Thyroid gland (tissue), 4 donors: ENCODE results near the gene CAMTA2. TPM values are rescaled to one million over a fixed set of nuclear protein-coding genes. Genes with fewer than 3 reads are reported as not detected.

Experiments
- DNase-seq, 2 donors: peaks; one replicate each; pipeline ENCODE4 v3.0.0-alpha.2; 2019
- H3K27ac ChIP-seq, 3 donors: fragments of 200-600 bp; sonication (generic); 1 replicate in 2 of 3; 2 replicates in 1 of 3; pipeline ENCODE4 v1.5.1; 2016 to 2019; ENCODE audit warnings: mild to moderate bottlenecking in 1 of 3, moderate library complexity in 1 of 3
- H3K27me3 ChIP-seq: fragments of 200-600 bp; sonication (generic); one replicate; pipeline ENCODE4 v1.5.1; 2019
- H3K36me3 ChIP-seq, 2 donors: fragments of 200-600 bp; sonication (generic); one replicate each; pipeline ENCODE4 v1.5.1; 2016 to 2019
- H3K4me1 ChIP-seq, 2 donors: fragments of 200-600 bp; sonication (generic); one replicate each; pipeline ENCODE4 v1.5.1; 2017 to 2019
- H3K4me3 ChIP-seq, 3 donors: fragments of 200-600 bp; sonication (generic); replicated peaks in 1 of 3; 1 replicate in 2 of 3; 2 replicates in 1 of 3; pipeline ENCODE4 v1.5.1; 2016; ENCODE audit warnings: mild to moderate bottlenecking in 1 of 3
- H3K9me3 ChIP-seq: fragments of 200-600 bp; sonication (generic); one replicate; pipeline ENCODE4 v1.5.1; 2017
- POLR2A ChIP-seq, 2 donors: fragments of 450-650 bp; IDR thresholded peaks; one replicate each; pipeline ENCODE4 v1.6.1; 2017; ENCODE audit warnings: antibody characterized with exemption in 2 of 2, mild to moderate bottlenecking in 2 of 2, moderate library complexity in 1 of 2
- WGBS, 2 donors: methylation state at CpG; one replicate each; pipeline ENCODE4 v1.1.5; 2017; 5-methylcytosine and 5-hydroxymethylcytosine counted together
- intact Hi-C: fragments of 100-400 bp; cut with DNase I; formaldehyde crosslinking; loops from one replicate; pipeline ENCODE4 v1.15.1; 2023
- total RNA-seq, 4 donors: library from RNA; depleted of rRNA; stranded (reverse); fragments of >200 nt; gene quantifications; one replicate each; pipeline ENCODE4 v1.2.3, GENCODE V29; 2016
- TF ChIP-seq, protein P1 (sequence below), 6 experiments: fragments of 200-600 bp in 3 of 6; fragments of 450-650 bp in 3 of 6; sonication (generic) in 3 of 6; IDR thresholded peaks; one replicate each; pipeline ENCODE4 v1.5.1; 2016 to 2019; ENCODE audit warnings: antibody characterized with exemption in 6 of 6, mild to moderate bottlenecking in 2 of 6, inconsistent platforms in 1 of 6, moderate library complexity in 1 of 6

CAMTA2 gene
- total RNA-seq, 4 donors from 2014 or later: 17.1 to 29.0 (median 20.4) TPM

- Histone ChIP-seq H3K27me3 (no peaks in the 10 kb centered on the region), H3K4me3 (no peak overlapping the region), H3K9me3 (no peaks in the 10 kb centered on the region), H3K27ac (no peak overlapping the region), H3K36me3 (peaks cover 33 to 44% of the 10 kb centered on the region in 2 donors), H3K4me1 (peaks cover 11 to 17% of the 10 kb centered on the region in 2 donors)
- TF ChIP-seq, protein P1, sequence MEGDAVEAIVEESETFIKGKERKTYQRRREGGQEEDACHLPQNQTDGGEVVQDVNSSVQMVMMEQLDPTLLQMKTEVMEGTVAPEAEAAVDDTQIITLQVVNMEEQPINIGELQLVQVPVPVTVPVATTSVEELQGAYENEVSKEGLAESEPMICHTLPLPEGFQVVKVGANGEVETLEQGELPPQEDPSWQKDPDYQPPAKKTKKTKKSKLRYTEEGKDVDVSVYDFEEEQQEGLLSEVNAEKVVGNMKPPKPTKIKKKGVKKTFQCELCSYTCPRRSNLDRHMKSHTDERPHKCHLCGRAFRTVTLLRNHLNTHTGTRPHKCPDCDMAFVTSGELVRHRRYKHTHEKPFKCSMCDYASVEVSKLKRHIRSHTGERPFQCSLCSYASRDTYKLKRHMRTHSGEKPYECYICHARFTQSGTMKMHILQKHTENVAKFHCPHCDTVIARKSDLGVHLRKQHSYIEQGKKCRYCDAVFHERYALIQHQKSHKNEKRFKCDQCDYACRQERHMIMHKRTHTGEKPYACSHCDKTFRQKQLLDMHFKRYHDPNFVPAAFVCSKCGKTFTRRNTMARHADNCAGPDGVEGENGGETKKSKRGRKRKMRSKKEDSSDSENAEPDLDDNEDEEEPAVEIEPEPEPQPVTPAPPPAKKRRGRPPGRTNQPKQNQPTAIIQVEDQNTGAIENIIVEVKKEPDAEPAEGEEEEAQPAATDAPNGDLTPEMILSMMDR (IDR thresholded peaks at IDR 0.05): no peak
- TF ChIP-seq POLR2A (IDR thresholded peaks at IDR 0.05): no peak
- 97 to 99% methylated on average over 4 of the region's 4 CpGs for WGBS, 2 donors
- intact Hi-C loops: no loop called here
- DNase-seq: no peak
These were observed 37.1 kb upstream of the CAMTA2 start for GRCh38 chr17:5024604-5025003.

DNA sequence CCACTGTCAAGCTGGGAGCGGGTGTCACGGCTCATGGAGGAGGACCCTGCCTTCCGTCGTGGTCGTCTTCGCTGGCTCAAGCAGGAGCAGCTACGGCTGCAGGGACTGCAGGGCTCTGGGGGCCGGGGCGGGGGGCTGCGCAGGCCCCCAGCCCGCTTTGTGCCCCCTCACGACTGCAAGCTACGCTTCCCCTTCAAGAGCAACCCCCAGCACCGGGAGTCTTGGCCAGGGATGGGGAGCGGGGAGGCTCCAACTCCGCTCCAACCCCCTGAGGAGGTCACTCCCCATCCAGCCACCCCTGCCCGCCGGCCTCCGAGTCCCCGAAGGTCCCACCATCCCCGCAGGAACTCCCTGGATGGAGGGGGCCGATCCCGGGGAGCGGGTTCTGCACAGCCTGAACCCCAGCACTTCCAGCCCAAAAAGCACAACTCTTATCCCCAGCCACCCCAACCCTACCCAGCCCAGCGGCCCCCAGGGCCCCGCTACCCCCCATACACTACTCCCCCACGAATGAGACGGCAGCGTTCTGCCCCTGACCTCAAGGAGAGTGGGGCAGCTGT, 36.2 kb upstream of the CAMTA2 start:
- no peak for DNase-seq
- H3K27me3 ChIP-seq: no peaks in the 10 kb centered on the region
- intact Hi-C loops: no loop called here
- TF ChIP-seq, protein P1 (IDR thresholded peaks at IDR 0.05): no peak
- no peak for TF ChIP-seq POLR2A (IDR thresholded peaks at IDR 0.05)
- H3K4me3 ChIP-seq: no peak overlapping the region
- H3K9me3 ChIP-seq: no peaks in the 10 kb centered on the region
- H3K27ac ChIP-seq: no peak overlapping the region
- H3K36me3 ChIP-seq: peaks cover 38 to 48% of the 10 kb centered on the region in 2 donors
- peaks cover 11 to 17% of the 10 kb centered on the region in 2 donors for H3K4me1 ChIP-seq
- 91 to 98% methylated on average over 13 to 19 of the region's 29 CpGs for WGBS, 2 donors

DNA sequence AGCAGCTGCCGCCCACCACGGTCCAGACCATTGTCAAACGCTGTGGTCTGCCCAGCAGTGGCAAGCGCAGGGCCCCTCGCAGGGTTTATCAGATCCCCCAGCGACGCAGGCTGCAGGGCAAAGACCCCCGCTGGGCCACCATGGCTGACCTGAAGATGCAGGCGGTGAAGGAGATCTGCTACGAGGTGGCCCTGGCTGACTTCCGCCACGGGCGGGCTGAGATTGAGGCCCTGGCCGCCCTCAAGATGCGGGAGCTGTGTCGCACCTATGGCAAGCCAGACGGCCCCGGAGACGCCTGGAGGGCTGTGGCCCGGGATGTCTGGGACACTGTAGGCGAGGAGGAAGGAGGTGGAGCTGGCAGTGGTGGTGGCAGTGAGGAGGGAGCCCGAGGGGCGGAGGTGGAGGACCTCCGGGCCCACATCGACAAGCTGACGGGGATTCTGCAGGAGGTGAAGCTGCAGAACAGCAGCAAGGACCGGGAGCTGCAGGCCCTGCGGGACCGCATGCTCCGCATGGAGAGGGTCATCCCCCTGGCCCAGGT, 34.8 kb upstream of the CAMTA2 start:
- H3K9me3 ChIP-seq: no peaks in the 10 kb centered on the region
- H3K27ac ChIP-seq: no peak overlapping the region
- DNase-seq: no peak
- peaks cover 38 to 55% of the 10 kb centered on the region in 2 donors for H3K36me3 ChIP-seq
- H3K27me3 ChIP-seq: no peaks in the 10 kb centered on the region
- 96 to 97% methylated on average over 23 to 25 of the region's 30 CpGs for WGBS, 2 donors
- intact Hi-C loops: no loop called here
- H3K4me3 ChIP-seq: no peak overlapping the region
- H3K4me1 ChIP-seq: peaks cover 11 to 17% of the 10 kb centered on the region in 2 donors
- TF ChIP-seq POLR2A (IDR thresholded peaks at IDR 0.05): no peak
- TF ChIP-seq, protein P1 (IDR thresholded peaks at IDR 0.05): no peak

DNA sequence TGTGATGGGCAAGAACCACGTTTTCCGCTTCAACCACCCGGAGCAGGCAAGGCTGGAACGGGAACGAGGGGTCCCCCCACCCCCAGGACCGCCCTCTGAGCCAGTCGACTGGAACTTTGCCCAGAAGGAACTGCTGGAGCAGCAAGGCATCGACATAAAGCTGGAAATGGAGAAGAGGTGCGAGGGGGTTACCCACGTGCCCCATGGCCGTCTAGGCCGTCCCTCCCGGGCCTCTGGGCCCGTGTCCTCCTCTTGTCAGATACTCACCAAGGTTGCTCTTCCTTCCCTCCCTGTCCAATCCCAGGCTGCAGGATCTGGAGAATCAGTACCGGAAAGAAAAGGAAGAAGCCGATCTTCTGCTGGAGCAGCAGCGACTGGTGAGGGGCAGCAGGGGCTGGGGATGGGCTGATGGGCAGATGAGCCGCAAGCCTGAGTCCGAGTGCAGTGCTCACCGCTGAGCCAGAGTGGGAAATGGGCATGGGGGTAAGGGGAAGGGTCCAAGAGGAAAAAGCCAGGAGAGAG, 33.1 kb upstream of the CAMTA2 start:
- no peak for DNase-seq
- Histone ChIP-seq H3K9me3 (no peaks in the 10 kb centered on the region), H3K27ac (no peak overlapping the region), H3K27me3 (no peaks in the 10 kb centered on the region), H3K4me1 (peaks cover 6 to 8% of the 10 kb centered on the region in 2 donors), H3K4me3 (no peak overlapping the region), H3K36me3 (peaks cover 50 to 64% of the 10 kb centered on the region in 2 donors)
- TF ChIP-seq, protein P1 (IDR thresholded peaks at IDR 0.05): no peak
- TF ChIP-seq POLR2A (IDR thresholded peaks at IDR 0.05): no peak
- intact Hi-C loops: no loop called here
- WGBS, 2 donors: 84 to 90% methylated on average over 20 of the region's 20 CpGs

DNA sequence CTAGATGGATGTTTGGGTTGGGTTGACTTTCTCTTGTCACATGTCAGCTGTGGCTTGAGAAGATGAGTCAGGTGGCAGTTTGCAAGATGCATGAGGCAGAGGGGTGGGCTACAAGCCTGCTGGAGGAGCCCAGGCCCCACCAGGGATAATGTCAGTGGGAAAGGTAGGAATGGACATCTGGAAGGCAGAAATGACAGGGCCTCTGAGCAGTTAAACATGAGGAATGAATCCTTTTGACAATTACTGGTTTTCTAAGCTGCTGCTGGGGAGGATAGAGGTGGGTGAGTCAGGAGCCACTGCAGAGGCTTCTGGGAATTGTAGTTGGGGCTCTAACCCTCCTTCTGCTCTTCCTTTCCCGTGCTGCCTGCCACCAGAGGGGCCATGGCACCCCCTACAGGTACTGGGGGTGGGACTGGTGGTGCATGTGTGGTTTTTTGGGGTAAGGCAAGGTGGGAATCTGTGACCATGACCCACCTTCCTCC, 32.0 kb upstream of the CAMTA2 start:
- intact Hi-C loops: no loop called here
- TF ChIP-seq POLR2A (IDR thresholded peaks at IDR 0.05): no peak
- H3K4me3 ChIP-seq: no peak overlapping the region
- 67% methylated on average over 1 of the region's 1 CpG; no CpG with 5 or more reads in 1 of the 2 donors for WGBS, 2 donors
- H3K27ac ChIP-seq: no peak overlapping the region
- peaks cover 55 to 73% of the 10 kb centered on the region in 2 donors for H3K36me3 ChIP-seq
- H3K9me3 ChIP-seq: no peaks in the 10 kb centered on the region
- no peaks in the 10 kb centered on the region for H3K27me3 ChIP-seq
- no peaks in the 10 kb centered on the region for H3K4me1 ChIP-seq
- DNase-seq: no peak
